Activated naive CD4-positive, alpha-beta T cell treated with anti-CD3 and anti-CD28 coated beads for 36 hours (primary cell): Measurements from ENCODE around the gene TENT4A. TPM values are rescaled to one million over a fixed set of nuclear protein-coding genes. Genes with fewer than 3 reads are reported as not detected.

ENCODE experiments used
- CTCF ChIA-PET: fragments of 350-600 bp; sonication (Branson Sonifier 250); formaldehyde crosslinking; loops from one replicate; lab custom pipeline; 2021; ENCODE audit warnings: antibody characterized with exemption; lab: Charles Lee
- DNase-seq: peaks from one replicate; pipeline ENCODE4 v3.0.0-alpha.2; 2020
- H3K27ac Mint-ChIP-seq: one replicate; pipeline ENCODE4 v1.8.0; 2021; ENCODE audit warnings: mild to moderate bottlenecking, mixed read lengths
- H3K27me3 Mint-ChIP-seq: one replicate; pipeline ENCODE4 v1.8.0; 2021; ENCODE audit warnings: low read depth, mixed read lengths
- H3K36me3 Mint-ChIP-seq: one replicate; pipeline ENCODE4 v1.8.0; 2021; ENCODE audit warnings: low read depth, mixed read lengths
- H3K4me1 Mint-ChIP-seq: one replicate; pipeline ENCODE4 v1.8.0; 2021; ENCODE audit warnings: low read depth, mixed read lengths
- H3K4me3 Mint-ChIP-seq: one replicate; pipeline ENCODE4 v1.8.0; 2021; ENCODE audit warnings: mild to moderate bottlenecking, moderate library complexity, mixed read lengths
- H3K9me3 Mint-ChIP-seq: one replicate; pipeline ENCODE4 v1.8.0; 2021; ENCODE audit warnings: mixed read lengths
- intact Hi-C: fragments of 100-400 bp; cut with micrococcal nuclease; formaldehyde crosslinking; loops from one replicate; pipeline ENCODE4 v1.15.1; 2023
- total RNA-seq, 2 experiments: library from RNA; stranded (reverse); gene quantifications; one replicate each; pipeline ENCODE4 v1.2.3, GENCODE V29; 2021

TENT4A gene
- total RNA-seq, 2 experiments from 2014 or later, result 30.0 to 30.2 TPM

GRCh38 chr5:6720561-6720921 lies 7.3 kb downstream of the TENT4A start:
- Mint-ChIP-seq H3K27ac (no peak overlapping the region), H3K9me3 (no peaks in the 10 kb centered on the region), H3K4me3 (no peak overlapping the region), H3K36me3 (peaks cover 29% of the 10 kb centered on the region), H3K27me3 (no peaks in the 10 kb centered on the region), H3K4me1 (peaks cover 85% of the 10 kb centered on the region)
- CTCF ChIA-PET, result no interaction called here
- no peak for DNase-seq
- intact Hi-C loops, result no loop called here

DNA sequence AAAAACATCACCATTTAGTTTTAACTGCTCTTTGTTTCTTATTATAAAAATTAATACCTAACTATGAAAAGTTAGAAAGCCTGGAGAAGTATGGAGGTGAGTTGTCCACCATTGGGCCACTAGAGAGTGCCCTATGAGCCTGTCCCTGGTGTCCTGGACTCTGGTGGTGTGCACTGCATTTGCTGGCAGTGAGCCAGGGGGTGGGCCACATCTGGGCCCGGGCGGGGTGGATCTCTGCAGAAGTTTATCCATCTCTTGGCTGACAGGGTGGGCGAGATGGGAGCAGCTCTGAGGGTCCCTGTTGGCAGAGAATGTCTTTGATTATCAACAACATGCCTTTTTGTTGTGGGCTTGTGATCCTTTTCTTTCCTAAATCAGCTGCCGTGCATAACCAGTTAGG lies 8.2 kb downstream of the TENT4A start:
- Mint-ChIP-seq H3K4me3 (no peak overlapping the region), H3K36me3 (peaks cover 21% of the 10 kb centered on the region), H3K27me3 (no peaks in the 10 kb centered on the region), H3K9me3 (no peaks in the 10 kb centered on the region), H3K4me1 (peaks cover 86% of the 10 kb centered on the region), H3K27ac (no peak overlapping the region)
- CTCF ChIA-PET, result interaction anchor here (1.4 kb wide), 1 partner anchor 15 kb away, joined by 4 read pairs; no protein-coding TSS in a partner anchor
- no peak for DNase-seq
- intact Hi-C loops, result no loop called here

GRCh38 chr5:6722015-6722414 lies 8.8 kb downstream of the TENT4A start:
- Mint-ChIP-seq H3K4me3 (no peak overlapping the region), H3K9me3 (no peaks in the 10 kb centered on the region), H3K27ac (no peak overlapping the region), H3K27me3 (no peaks in the 10 kb centered on the region), H3K36me3 (peaks cover 19% of the 10 kb centered on the region), H3K4me1 (peaks cover 87% of the 10 kb centered on the region)
- intact Hi-C loops, result no loop called here
- CTCF ChIA-PET, result interaction anchor here (1.2 to 1.4 kb wide), 2 partner anchors 10 to 14 kb away, joined by 3 to 4 read pairs; no protein-coding TSS in a partner anchor
- no peak for DNase-seq

DNA sequence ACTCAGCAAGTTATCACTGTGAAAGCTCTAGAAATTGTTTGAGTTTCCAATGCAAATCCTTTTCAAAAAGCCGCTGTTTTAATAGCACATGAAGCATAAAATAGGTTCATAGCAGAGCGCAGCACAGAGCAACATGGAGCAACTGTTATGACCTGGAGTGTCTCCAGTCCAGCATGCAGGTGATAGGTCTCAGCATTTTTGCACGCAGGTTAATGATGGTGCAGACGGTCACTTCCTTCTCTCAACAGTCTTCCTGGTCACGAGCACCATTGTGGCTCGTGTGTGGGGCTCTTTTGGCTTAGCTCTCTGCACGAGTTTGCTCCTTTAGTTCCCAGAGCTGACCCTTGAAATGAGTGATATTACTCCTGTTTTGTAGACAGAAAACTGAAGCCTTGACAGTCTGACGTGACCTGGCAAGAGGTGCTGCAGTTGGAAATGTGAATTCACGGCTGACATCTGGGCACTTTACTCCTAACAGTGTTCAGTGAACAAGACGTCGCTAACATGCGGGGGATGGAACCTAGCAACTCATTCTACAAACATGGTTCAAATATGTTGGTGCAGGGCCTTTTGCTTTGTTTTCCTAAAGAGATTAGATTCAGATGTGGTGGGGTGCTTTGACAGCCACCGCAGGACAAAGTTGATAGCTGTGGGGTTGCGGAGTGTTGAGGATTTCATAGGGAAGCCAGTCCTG lies 10.0 kb downstream of the TENT4A start:
- Mint-ChIP-seq H3K9me3 (no peaks in the 10 kb centered on the region), H3K27ac (no peak overlapping the region), H3K4me1 (peaks cover 87% of the 10 kb centered on the region), H3K4me3 (no peak overlapping the region), H3K27me3 (no peaks in the 10 kb centered on the region), H3K36me3 (peaks cover 17% of the 10 kb centered on the region)
- DNase-seq, result no peak
- CTCF ChIA-PET, result interaction anchor here (1.2 kb wide), 1 partner anchor 9 kb away, joined by 3 read pairs; no protein-coding TSS in a partner anchor
- intact Hi-C loops, result loop anchor here (1.0 kb wide), 1 partner anchor 8 kb away; no protein-coding TSS in a partner anchor

- Mint-ChIP-seq H3K9me3 (no peaks in the 10 kb centered on the region), H3K36me3 (peaks cover 13% of the 10 kb centered on the region), H3K27ac (no peak overlapping the region), H3K27me3 (no peaks in the 10 kb centered on the region), H3K4me3 (no peak overlapping the region), H3K4me1 (peaks cover 84% of the 10 kb centered on the region)
- DNase-seq, result no peak
- intact Hi-C loops, result loop anchor here (1.0 kb wide), 1 partner anchor 9 kb away; no protein-coding TSS in a partner anchor
- CTCF ChIA-PET, result no interaction called here
Measured at GRCh38 chr5:6723816-6724300, 10.6 kb downstream of the TENT4A start.

- no peak overlapping the region for H3K27ac Mint-ChIP-seq
Measured at GRCh38 chr5:6724321-6724929, 11.2 kb downstream of the TENT4A start.

DNA sequence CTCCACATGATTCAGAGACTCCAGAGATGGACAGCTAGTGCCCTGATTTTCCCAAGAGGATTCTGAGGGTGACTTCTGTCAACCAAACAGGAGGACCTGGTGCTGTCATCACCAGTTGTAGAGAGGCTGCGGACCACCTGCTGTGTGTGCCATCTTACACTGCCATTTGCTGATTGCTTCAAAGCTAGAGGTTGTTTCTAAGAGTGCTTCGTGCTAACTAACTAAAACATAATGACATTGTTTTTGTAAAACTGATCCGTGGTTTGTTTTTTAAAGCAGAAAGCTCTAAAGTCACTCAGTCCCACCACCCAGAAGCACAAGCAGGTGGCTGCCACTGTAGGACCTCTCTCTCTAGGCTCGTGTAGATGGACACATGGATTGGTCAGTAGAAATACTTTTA lies 12.2 kb downstream of the TENT4A start:
- Mint-ChIP-seq H3K27me3 (no peaks in the 10 kb centered on the region), H3K27ac (no peak overlapping the region), H3K36me3 (peaks cover 14% of the 10 kb centered on the region), H3K4me1 (peaks cover 84% of the 10 kb centered on the region), H3K4me3 (no peak overlapping the region), H3K9me3 (no peaks in the 10 kb centered on the region)
- intact Hi-C loops, result no loop called here
- CTCF ChIA-PET, result no interaction called here
- no peak for DNase-seq

More at GRCh38 chr5:6724321-6724929, 11.2 kb downstream of the TENT4A start:
- no peaks in the 10 kb centered on the region for H3K27me3 Mint-ChIP-seq
- CTCF ChIA-PET, result no interaction called here
- H3K36me3 Mint-ChIP-seq, result peaks cover 11% of the 10 kb centered on the region
- H3K4me3 Mint-ChIP-seq, result no peak overlapping the region
- DNase-seq, result no peak
- peaks cover 84% of the 10 kb centered on the region for H3K4me1 Mint-ChIP-seq
- intact Hi-C loops, result no loop called here
- H3K9me3 Mint-ChIP-seq, result no peaks in the 10 kb centered on the region

DNA sequence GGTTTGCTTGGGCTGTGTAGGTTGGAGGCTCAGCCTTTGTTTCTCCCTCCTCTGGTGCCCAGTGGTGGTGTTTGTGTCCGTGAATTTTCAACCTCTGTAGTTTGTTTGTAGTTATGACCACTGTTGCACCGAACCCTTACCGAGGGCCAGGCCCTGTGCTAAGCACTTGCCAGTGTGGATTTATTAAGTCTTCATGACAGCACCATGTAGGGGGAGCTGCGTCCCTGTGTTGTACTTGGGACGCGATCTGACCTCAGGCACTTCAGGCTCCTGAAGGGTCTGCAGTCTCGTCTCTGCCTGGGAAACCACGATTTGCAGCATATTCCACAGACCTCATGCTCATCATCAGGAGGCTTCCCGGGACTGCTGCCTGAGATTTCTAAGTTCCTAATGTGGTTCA lies 12.8 kb downstream of the TENT4A start:
- intact Hi-C loops, result no loop called here
- no peaks in the 10 kb centered on the region for H3K9me3 Mint-ChIP-seq
- no peaks in the 10 kb centered on the region for H3K27me3 Mint-ChIP-seq
- no peak overlapping the region for H3K27ac Mint-ChIP-seq
- H3K4me1 Mint-ChIP-seq, result peaks cover 85% of the 10 kb centered on the region
- no peak for DNase-seq
- CTCF ChIA-PET, result no interaction called here
- peaks cover 14% of the 10 kb centered on the region for H3K36me3 Mint-ChIP-seq
- H3K4me3 Mint-ChIP-seq, result no peak overlapping the region

DNA sequence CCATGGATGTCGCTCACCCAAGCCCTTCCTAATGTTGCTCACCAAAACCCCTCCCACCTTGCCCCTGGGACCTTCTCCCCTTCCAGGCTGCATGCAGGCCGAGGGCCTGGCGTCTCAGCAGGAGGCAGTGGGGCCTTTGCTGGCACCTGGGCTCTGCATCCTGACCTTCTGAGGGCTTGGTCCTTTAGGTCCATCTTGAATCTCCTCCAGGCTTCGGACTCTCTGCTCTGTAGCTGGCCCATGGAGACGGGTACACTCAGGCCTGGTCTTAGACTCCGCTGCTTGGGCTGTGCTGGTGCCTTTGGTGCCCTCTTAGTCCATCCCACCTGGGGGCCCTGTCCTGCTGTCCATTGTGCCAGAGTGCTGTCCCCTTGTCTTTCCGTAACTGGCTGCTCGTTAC lies 14.0 kb downstream of the TENT4A start:
- H3K27ac Mint-ChIP-seq, result no peak overlapping the region
- CTCF ChIA-PET, result interaction anchor here (0.6 to 1.2 kb wide), 2 partner anchors 58 to 104 kb away, joined by 3 to 5 read pairs; no protein-coding TSS in a partner anchor
- H3K9me3 Mint-ChIP-seq, result no peaks in the 10 kb centered on the region
- H3K4me3 Mint-ChIP-seq, result no peak overlapping the region
- DNase-seq, result no peak
- intact Hi-C loops, result no loop called here
- H3K27me3 Mint-ChIP-seq, result no peaks in the 10 kb centered on the region
- H3K36me3 Mint-ChIP-seq, result peaks cover 14% of the 10 kb centered on the region
- H3K4me1 Mint-ChIP-seq, result peaks cover 84% of the 10 kb centered on the region

GRCh38 chr5:6728011-6728794 lies 15.0 kb downstream of the TENT4A start:
- peaks cover 14% of the 10 kb centered on the region for H3K36me3 Mint-ChIP-seq
- DNase-seq, result no peak
- CTCF ChIA-PET, result no interaction called here
- H3K27ac Mint-ChIP-seq, result no peak overlapping the region
- no peaks in the 10 kb centered on the region for H3K27me3 Mint-ChIP-seq
- peaks cover 87% of the 10 kb centered on the region for H3K4me1 Mint-ChIP-seq
- intact Hi-C loops, result loop anchor here (2.0 kb wide), 1 partner anchor 13 kb away; no protein-coding TSS in a partner anchor
- H3K9me3 Mint-ChIP-seq, result no peaks in the 10 kb centered on the region
- no peak overlapping the region for H3K4me3 Mint-ChIP-seq

- peaks cover 87% of the 10 kb centered on the region for H3K4me1 Mint-ChIP-seq
- H3K27me3 Mint-ChIP-seq, result no peaks in the 10 kb centered on the region
- no peaks in the 10 kb centered on the region for H3K9me3 Mint-ChIP-seq
- peaks cover 13% of the 10 kb centered on the region for H3K36me3 Mint-ChIP-seq
- CTCF ChIA-PET, result interaction anchor here (0.6 kb wide), 1 partner anchor 106 kb away, joined by 4 read pairs; no protein-coding TSS in a partner anchor
- no peak overlapping the region for H3K4me3 Mint-ChIP-seq
- intact Hi-C loops, result loop anchor here (2.0 kb wide), 1 partner anchor 14 kb away; no protein-coding TSS in a partner anchor
- H3K27ac Mint-ChIP-seq, result no peak overlapping the region
- no peak for DNase-seq
Measured at GRCh38 chr5:6728795-6729183, 15.6 kb downstream of the TENT4A start.
